GM18951 (cell line): ENCODE results near the gene DOCK9.

ENCODE experiments used
- POLR2A ChIP-seq: IDR thresholded peaks from 4 replicates; pipeline ENCODE4 v1.6.1; 2011; ENCODE audit warnings: mild to moderate bottlenecking; ENCODE audit not compliant: insufficient read length, insufficient read depth; ENCODE audit errors: extremely low read depth
- in situ Hi-C: fragments of 300-500 bp; cut with MboI; formaldehyde crosslinking; loops from one replicate; pipeline ENCODE4 v1.12.0; 2022; ENCODE audit warnings: low sequenced_read_pairs, mixed read lengths, inconsistent platforms; ENCODE audit not compliant: unreplicated experiment

DOCK9 gene

DNA sequence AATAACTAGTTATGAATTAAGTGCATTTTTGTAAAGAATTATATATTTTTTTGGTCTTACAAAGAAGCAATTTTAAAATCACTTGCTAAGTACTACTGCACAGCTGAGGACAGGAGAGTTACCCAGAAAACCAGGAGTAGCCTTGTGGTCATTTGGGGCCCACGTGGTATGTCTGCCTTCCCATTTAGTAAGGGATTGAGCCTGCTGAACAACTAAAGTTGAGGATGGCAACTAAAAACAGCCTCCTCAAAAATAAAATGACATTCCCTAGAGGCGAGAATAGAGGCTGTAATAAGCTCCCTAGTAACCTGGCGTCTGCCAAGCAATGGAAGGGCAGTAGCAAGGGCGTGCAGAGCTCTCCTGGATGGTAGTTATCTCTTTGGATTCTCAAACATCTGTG lies 36.3 kb downstream of the DOCK9 start:
- in situ Hi-C loops, result no loop called here
- no peak for TF ChIP-seq POLR2A

DNA sequence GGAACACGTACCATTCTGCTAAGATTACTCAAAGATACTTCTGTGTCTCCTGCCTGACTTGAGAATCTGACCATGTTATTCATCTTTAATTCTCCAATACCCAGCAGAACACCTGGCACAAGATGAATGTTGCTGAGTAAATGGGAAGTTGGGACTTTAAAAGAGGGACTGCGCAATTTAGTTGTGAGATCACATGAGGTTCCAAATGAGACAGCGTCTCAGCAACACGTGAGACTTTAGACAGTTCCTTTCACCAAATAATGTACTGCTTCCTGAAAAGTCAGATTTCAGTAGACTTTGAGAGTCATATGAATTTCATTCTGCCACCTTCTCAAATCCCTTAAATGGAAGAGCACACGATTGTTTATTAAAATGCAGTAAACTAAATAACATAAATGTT lies 36.7 kb downstream of the DOCK9 start:
- TF ChIP-seq POLR2A, result no peak
- in situ Hi-C loops, result no loop called here

DNA sequence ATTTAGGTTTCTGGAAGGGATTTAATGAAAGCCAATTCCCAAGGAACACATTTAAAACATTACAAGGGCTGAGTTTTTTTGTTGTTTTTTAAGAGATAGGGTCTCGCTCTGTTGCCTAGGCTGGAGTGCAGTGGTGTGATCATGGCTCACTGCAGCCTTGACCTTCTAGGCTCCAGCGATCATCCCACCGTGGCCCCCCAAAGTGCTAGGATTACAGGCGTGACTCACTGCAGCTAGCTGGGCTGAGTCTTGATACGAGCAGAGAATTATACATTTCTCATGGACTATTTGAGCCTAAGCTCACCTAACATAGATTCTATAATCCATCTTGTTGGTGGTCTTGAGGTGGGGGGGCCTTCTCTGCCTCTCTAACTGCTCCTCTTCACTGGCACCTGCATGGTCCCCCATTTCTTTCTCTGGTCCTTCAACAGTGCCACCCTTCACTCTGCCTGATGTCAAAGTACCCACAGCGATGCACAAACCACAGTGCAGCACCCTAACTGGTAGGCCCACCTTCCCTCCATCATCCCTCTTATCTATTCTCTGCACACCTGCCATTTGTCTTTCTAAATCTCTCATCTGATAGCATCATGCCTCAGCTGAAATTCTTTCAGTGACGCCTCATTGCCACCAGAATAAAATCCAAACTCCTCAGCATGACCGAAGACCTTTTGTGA lies 37.4 kb downstream of the DOCK9 start:
- no peak for TF ChIP-seq POLR2A
- in situ Hi-C loops, result no loop called here

DNA sequence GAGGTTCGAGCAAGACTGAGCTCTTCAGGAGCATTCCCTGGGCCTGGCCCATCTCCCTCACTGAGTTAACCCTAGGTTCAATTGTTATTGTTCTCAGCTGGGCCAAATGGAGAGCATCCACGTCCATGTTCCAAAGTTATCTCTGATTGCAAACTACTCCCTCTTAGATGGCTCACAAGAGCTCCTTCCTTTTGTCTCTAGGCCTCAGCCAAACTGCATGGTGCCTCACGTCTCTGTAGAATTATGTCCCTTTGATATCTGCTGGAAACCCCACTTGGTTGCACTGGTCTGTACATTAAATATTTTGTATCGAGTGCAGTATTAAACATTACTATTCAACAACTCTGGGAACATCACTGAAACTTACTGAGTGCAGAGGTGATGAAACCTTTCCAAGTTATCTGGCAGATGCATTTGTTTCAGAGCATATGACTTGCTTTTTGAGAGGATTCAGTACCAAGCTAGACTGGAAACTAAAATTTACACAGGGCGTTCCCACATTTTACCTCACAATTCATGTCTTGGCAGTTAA lies 38.1 kb downstream of the DOCK9 start:
- no peak for TF ChIP-seq POLR2A
- in situ Hi-C loops, result no loop called here

DNA sequence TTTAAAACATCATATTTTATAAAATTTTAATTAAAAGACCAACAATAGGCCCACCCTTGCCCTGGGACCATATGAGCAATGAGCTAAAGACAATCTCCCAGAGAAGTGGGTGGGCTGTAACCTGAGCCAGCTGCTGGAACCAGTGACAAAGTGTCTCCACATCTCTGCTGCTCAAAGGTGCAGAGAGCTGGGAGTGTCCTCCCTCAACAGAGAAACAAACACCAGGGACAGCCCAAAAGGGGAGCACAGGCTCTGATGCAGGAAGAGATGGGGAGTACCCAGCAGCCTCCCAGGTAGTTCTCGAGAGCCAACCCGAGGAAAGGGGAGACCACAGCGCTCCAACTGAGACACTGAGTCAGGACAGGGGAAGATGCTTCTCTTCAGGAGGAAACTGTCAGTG lies 39.1 kb downstream of the DOCK9 start:
- in situ Hi-C loops, result no loop called here
- TF ChIP-seq POLR2A, result no peak

DNA sequence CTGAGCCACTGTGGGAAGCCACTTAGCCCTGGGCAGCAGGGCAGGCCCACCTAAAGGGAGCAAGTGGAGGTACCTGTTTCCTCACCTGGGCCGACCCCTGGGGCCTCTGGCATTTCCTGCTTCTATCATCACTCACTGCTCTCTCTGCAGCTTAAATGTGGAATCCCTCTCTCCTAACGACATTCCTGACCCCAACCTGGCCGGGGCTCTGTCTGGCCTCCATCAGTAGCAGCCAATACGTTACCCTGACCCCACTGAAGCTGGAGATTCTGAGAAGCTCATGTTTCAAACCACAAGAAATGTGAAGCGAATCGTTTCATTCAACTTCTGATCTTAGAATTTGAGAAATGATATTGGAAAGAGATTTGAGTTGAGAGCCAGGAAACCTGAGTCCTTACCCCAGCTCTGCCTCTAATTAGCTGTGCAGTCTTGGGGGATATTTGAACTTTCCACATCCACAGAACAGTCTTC lies 39.9 kb downstream of the DOCK9 start:
- in situ Hi-C loops, result no loop called here
- no peak for TF ChIP-seq POLR2A

DNA sequence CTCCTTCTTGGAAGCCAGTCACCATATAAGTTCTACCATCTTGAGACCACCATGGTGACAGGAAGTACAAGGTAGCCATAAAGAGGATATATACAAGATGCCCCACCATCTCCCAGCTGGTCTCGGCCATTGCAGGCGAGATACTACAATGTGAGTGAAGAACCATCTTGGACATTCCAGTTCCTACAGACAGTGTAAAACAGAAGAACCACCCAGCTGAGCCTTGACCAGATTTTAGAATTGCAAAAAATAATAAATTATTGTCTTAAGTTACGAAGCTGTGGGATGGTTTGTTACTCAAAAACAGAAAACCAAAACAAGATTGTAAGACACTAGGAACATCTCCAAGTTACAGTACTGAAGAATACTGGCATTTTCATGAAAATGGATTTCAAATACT lies 43.6 kb downstream of the DOCK9 start:
- in situ Hi-C loops, result no loop called here
- TF ChIP-seq POLR2A, result no peak

DNA sequence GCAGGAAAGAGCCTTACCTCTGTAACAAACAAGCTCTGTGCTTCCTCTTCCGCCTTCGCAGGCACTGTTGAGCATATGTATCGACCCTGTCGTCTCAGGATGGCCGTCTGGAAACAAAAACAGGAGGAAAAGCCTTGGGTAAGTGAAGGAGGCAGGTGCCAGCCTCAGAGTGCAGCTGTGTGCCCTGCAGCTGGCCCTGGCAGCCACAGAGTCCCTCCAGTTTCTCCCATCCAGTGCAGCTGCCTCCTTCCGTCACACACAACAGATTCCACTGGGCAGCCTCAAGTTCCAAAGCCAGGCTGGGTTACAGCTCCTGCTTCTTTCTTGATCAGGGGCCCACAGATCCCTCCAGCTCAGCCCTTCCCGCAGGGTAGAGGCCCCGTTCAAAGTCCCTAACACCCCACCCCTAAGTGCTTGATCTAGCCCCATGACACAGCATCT lies 47.7 kb downstream of the DOCK9 start:
- in situ Hi-C loops, result no loop called here
- TF ChIP-seq POLR2A, result no peak

DNA sequence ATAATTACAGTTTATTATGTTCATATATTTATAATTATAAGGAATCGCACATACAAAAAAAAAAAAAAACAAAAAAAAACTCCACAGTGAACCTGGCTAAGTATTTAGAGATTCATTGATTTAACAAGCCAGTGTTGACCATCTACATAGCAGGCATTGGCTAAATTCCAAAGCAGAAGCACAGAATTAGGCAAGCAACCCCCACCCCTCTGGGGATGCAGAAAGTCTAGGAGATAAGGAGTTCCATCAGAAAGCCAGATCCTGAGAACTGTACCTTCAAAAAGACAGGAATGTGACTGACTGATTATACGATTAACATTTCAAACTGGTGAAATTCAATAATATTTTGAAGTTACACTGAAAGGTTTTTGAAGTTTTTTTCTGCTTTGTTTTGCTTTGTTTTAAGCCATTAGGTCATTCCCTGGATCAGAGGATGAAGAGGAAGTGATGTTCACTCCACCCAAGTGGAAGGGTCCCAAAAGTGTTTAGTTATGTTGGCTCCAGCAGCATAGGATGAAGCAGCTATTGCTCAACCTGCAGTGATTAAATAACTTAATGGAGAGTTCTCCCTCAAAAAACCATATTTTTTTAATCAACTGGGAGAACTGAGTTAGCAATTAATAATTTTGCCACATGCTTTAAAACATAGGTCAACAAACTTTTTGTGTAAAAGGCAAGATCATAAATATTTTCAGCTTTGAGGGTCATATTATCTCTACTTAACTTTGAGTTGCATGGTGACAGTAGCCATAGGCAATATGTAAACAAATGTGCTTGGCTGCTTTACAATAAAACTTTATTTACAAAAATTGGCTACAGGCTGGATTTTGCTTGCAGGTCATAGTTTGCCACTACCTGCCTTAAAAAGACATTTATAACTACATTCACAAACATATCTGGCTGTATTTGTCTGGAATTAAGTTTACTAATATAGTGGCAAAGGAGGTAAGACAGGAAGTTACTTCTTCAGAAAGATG lies 49.6 kb downstream of the DOCK9 start:
- no peak for TF ChIP-seq POLR2A
- in situ Hi-C loops, result no loop called here

DNA sequence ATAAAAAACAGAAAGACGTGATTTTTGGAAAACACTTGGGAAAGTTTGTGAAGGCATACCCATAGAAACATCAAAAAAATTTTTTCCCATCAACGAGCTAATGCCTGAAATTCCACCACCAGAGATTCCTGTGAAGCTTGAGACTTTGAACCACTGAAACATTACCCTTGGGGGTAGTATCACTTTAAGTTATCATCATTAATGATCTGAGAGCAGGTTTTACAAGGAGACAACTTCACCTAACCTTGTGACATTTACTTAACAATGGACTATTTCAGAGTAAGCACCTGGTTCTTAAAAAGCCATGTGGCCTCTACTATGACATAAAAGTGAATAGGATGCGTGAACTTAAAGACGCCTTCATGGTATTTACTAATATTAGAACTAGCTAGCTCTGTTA lies 51.9 kb downstream of the DOCK9 start:
- in situ Hi-C loops, result no loop called here
- TF ChIP-seq POLR2A, result no peak

DNA sequence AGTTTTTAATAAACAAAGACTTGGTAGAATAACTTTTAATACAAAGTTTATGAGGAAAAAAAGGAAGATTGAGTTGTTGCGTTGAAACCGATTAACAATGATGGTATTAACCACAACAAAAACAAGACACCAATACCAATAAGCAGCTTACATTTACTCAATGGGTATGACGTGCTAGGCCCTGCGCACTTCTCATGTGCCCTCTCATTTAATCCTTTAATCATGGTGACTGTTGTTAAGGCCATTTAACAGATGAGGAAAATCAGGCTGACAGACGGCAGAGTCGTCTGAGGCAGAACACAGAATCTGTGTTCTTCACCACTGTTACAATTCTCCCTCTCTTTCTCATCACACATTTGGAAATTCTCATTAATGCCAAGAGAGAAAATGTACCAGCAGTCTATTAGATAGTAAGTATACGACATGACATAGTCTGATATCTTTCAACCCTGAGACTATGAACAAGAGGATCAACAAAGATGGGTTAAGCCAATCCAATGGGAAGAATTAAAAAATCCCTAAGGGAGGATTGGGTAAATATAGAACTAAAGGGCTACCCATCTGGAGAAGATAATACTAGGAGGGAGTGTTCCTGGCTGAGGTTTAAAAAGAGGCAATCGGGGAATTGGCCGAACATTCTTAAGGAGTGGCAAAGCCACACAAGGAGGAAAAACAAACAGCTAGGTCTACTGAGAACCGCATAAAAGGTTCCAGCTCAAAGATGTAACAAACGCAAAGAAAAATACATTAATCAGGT lies 54.0 kb downstream of the DOCK9 start:
- no peak for TF ChIP-seq POLR2A
- in situ Hi-C loops, result no loop called here

DNA sequence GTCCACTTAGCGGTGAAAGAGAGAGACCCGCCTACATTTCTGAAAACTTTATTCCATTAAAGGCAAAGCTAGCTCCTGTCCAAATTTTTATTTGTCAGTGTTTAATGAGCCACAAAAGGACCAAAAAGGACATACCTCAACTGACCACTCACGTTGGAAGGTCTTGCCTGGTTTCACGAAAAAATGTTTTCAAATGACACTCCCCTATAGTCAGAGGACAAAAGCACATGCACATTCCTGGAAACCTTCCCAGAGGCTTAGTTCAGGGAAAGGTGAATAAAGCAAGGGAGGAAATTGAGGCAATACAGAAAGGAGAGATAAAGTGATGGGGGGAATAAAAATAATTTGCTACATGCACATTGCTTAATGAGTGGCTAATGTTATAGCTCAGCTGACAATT lies 55.6 kb downstream of the DOCK9 start:
- in situ Hi-C loops, result no loop called here
- TF ChIP-seq POLR2A, result no peak

DNA sequence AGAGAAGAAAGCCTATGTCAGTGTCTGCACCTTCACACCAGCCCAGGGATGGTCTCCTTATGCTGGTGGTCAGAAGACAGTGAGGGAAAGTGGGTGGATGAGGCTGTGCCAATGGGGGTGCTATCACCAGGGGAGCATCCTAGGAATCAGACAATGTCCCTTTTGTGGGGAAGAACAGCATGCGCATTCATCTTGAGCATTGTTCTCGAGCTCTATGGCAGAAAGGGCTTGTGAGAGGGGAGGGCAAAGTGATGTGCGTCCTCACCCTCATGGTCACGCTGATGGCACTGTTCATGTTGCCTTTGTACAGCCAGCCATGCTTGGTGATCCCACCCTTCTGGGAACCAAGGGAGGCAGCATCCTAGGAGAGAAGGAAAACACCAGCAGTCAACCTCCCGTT lies 56.1 kb downstream of the DOCK9 start:
- no peak for TF ChIP-seq POLR2A
- in situ Hi-C loops, result no loop called here

DNA sequence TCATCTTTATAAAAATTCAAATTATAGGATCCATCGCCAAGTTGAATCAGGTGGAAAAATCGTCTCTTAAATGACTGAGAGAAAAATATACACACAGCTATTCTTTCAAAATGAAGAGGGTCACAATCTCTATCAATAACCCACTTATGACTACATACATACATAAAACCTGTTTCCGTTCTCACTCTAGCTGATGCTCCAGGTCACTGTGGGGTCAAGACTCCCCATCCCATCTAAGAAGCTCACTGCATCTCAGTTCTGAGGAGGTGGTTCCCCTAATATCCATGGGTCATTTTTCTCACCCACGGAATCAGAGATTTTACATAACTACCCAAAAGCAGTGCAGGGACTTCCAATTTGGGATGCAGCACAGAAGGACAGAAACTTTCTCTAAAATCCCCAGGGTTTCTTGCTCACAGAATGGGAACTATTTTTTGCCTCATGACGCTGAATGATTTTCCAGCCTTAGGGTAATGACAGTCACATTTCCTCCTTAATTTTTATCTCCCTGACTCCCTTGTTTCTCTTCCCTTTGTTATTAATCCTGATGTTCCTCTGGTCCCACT lies 56.8 kb downstream of the DOCK9 start:
- TF ChIP-seq POLR2A, result no peak
- in situ Hi-C loops, result no loop called here
